ENCODE measurements around the gene C2orf42.
"Not testable (repeated sequence)": the region's sequence is repeated elsewhere in the genome, so short reads cannot be mapped to it uniquely, and the experiment has no call there.

The C2orf42 gene

DNA sequence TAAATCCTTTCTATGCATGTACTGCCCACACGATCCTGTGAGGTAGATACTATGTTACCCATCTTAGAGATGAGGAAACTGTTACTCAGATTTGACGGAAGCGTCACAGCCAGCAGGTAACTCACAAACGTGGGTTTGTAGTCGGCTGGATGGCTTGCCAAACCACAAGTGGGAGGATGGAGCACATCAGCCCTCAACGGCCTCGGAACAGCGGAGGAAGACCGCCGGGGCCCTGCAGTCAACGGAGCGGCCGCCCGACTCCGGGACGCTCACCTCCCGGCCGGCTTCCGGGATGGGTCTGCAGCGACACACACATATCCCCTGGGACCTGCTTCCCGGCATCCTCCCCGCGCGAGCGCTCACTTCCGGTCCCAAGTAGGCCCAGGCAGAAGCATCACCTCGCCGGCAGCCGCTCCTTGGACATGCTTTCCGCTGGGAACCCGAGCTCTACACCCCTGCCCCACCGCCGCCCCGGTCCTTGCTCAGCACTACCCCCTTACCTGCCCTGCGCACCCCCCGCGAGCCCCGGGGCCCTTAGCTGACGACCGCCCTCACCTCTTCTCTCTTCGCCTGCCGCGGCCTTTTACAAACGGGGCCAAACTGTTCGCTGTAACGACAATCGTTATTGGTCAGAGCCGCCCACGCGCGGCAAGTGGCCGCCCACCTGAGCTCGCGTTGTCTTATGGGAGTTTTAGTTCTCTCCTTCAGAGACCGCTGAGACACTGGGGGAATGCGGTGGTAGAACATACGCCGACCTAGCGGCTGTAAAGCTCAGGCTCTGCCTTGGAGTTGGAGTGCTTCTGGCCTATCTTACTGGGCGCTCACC is at the start of gene C2orf42:
Gene C2orf42, minus strand, starts transcription at position 602 of the 826 bp plus-strand sequence. CDS start 9,034 bp downstream, outside the sequence.
- DNase-seq: peak; percentile 97

DNA sequence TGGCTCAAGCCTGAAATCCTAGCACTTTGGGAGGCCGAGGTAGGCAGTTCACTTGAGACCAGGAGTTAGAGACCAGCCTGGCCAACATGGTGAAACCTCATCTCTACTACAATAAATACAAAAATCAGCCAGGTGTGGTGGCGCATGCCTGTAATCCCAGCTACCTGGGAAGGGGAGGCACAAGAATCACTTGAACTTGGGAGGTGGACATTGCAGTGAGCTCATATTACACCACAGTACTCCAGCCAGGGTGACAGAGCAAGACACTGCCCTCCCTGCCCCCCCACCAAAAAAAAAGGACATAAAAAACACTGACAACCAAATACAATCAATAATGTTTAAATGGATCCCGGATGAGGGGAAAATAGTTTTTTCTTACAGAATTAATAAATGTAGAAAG is 49.8 kb upstream of the C2orf42 start:
- no peak for DNase-seq

DNA sequence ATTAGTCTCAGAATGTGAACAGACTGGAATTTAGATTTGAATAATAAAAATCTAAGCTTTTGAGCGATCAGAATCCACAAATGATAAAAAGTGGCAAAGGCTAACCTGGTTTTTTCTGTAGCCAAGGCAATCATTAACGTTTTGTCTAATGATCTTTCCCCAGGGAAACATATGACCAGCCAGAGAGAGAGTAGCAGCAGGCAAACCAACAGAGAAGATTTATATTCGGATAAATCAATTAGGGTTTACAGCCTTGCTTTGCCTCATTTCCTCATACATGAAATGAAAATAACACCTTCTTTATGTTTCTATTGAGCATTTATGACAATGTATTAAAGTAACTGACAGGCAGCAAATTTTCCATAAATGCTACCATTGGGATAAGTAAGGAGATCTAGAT is 43.1 kb upstream of the C2orf42 start:
- DNase-seq: no peak

DNA sequence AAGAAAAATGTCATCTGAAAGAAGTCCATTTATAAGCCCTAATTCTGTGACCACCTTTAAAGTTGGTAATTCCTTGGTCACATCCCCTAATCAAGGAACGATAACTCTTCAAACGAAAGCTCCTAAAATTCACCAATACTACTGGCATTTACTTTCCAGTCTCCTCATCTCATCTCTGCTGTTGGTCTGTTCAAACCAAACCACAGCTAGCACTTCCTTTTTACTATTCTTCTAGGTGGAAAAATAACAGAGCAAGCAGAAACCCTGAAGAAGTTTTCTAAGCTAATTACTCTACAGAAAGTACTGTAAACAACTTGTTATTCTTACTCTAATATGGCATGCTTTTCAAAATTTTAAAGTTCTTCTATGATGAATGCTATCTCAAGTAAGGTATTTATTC is 36.0 kb upstream of the C2orf42 start:
- DNase-seq: no peak

DNA sequence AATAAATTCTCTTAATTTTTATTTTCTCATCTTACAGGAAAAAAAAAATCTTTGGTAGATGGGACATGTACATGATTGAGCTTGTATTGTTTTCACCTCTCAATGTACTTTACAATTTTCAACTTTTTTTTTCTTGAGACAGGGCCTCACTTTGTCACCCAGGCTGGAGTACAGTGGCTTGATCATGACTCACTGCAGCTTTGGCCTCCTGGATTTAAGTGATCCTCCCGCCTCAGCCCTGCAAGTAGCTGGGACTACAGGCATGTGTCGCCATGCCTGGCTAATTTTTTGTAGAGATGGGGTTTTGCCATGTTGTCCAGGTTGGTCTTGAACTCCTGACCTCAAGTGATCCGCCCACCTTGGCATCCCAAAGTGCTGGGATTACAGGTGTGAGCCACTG is 32.5 kb upstream of the C2orf42 start:
- not testable (repeated sequence) for DNase-seq

DNA sequence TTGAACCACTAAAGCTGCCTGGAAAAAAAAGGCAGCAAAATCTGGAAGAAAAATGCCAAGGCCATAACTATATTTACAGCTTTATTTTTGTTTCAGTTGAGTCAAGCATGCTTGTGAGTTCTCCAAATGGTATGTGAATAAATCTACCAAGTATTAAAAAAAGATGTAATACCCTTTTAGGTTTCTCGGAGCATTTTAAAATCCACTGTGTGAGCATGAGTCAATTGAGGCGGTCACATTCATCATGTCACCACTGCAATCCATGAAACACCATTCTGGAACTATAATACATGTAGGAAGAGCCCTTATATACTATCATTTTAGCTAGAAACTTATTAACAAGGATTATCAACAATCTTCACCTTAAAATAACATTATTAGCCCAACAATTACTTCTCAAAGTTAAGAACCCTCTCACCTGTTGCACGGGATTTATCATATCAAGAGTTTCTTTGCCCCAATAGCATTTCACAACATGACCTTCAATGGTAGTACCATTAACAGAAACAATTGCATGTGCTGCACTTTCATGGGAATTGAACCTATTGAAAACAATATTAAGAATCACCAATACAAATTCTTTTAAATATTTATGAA is 24.2 kb upstream of the C2orf42 start:
- no peak for DNase-seq

DNA sequence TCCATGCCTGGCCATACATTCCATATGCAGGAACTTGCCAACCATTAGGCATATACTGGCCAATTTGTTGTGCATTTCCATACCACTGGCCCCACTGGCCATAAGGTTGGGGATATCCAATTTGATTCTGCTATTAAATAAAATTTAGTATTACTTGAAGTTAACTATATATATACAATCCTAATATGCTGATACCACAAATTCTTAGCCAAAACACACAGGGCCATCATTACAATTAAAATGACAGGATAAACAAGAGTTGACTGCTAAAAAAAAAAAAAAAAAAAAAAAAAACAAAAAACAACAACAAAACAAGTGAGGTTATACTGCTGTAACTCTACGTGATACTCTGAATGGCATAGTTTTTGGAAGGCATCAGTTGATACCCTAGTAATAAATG is 23.5 kb upstream of the C2orf42 start:
- no peak for DNase-seq

DNA sequence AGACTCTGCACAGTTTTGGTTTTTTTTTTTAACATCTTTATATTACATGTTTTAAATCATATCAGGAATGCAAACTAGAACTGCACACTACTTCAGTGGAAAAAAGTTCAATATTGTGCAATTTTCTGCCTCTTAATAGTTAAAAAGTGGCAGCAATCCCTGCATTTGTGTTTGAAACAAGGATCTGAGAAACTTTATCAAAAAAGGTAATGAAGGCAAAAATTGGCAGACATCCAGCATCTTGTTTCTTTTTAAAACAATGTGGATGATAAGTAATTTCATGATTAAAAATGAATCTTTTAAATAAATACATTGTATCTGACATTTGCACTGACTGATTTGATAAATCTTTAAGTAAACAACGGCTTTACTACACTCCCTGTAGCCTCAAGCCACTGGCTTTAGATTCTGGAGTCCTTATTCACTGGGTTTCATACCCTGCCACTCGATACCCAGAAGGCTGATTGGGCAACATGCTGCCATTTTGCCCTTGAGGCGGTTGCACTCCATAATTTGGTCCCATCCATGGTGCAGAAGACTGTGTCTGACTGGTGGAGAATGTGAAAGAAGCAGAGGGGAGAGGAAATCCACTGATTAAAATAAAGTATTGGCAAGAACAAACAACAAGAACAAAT is 21.6 kb upstream of the C2orf42 start:
- DNase-seq: no peak

DNA sequence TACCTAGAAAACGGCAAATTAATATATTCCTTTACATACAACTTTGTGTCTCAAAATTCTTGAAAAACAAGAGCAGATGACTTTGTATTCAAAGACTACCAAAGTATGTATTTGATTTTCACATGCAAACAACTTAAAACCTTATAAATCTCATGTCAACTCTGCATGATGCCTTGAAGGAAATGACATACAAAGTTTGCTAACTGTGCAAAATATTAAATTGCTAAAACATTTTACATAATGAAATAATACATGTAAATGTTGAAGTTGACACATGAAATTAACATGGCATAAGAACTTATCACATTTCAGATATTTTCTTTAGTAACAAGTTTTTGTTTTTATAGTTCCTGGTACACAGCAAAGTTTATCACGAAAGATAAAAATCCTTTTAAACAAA is 20.8 kb upstream of the C2orf42 start:
- DNase-seq: no peak

DNA sequence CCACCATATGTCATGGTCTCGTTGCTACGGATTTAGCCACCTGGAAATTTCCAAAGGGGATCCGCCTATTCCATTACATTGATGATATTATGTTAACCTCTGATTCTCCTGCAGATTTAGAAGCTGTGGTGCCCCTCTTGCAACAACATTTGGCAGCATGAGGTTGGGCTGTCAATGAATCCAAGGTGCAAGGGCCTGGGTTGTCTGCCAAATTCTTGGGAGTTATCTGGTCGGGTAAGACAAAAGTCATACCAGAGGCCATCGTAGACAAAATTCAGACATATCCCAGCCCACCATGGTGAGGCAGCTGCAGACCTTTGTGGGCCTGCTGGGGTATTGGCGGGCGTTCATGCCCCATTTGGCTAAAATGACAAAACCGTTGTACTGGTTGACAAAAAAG is 13.6 kb upstream of the C2orf42 start:
- DNase-seq: no peak

DNA sequence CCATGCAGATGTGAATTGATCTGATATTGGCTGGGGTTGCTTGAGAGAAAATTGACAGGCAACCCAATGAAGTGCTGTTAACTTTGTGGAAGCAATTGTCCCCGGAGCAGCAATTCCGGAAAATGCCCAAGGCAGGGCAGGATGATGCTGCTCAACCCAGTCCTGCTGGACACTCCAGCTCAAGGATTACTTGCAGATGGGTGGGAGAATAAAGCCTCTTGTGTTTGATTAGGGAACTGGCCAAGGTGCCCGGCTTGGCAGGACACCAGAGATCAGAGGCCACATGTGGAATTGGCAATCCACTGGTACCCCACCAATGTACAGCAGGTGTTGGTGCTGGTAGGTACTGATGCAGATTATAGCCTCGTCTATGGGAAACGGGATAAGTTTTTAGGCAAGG is 12.3 kb upstream of the C2orf42 start:
- DNase-seq: no peak

DNA sequence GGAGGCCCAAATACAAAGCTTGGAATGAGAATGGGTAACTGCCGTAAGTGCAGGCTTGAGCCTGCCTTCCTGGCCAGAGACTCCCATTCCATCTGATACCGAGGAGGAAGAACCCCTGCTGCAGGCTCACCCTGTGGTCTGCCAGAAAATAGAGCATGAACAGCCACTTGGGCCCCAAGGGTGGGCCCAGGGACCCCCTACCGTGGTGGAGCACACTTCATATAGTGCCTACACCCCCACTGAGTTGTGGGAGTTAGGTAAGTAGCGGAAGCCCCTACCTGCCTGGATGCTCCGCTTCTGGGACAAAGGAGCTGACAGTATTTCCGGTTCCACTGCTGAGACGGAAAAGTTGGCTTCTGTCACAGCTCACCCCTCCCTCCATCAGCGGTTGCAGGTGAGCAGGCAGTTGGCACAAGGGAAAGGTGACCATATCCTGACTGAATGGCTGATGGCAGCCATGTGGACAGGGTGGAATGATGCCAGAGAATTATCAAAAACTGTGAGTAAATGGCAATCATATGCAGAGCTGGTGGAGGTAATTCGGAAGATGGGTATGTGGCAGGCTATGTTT is 11.5 kb upstream of the C2orf42 start:
- DNase-seq: no peak

DNA sequence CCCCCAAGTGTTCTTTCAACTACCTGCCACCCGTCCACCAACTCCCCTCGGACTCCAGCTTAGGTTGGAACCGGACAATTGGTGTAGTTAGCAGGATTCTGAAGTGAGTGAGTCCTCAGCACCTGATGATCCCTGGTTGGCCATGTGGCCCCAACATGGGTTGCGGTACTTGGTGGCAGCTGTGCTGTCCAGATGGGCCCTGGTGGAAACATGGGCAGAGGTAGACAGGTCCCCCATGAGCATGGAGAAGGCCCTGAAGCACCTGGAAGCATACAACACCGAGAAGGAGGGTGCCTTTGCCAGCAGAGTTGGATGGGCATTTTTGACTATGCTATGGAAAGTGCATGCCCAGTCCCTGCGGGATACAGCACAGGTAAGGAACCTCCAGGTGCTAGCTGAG is 11.0 kb upstream of the C2orf42 start:
- no peak for DNase-seq

DNA sequence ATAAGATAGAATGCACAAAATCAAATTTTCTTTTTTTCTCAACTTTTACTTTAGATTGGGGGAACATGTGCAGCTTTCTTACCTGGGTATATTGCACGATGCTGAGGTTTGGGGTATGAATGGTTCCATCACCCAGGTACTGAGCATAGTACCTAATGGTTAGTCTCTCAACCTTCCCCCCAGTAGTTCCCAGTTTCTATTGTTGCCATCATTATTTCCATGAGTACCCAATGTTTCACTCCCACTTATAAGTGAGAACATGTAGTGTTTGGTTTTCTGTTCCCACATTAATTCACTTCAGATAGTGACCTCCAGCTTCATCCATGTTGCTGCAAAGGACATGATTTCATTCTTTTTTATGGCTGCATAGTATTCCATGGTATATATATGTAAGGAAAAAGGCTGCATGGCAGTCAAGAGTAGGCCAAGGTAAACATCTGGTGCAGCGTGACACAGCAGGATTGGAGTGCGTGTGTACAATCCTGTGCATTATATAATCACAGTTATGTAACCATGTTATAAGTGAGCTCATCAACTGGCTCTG is 10.5 kb upstream of the C2orf42 start:
- DNase-seq: no peak

DNA sequence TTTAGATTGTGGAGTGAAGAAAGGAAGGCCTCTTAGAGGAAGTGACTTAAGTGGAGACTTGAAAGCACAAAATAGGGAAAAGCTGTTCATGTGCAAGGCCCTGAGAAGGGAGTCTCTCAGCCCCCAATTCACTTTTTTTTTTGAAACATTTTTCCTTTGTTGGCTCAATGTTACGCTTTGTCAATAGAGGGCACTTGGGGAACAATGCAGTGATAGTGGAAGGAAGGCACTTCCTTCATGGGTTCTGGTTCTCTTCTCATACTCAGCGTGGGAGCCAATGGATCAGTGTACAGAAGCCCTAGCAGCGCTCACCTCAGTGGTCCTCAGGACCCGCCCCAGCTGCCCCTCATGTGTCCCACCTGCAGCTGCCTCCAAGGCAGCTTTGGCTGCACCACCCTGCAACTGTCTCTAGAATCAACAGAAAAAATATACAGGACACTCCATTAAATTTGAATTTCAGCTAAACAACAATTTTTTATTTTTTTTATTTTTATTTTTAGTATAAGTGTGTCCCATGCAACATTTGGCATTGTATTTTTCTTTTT is 8.6 kb upstream of the C2orf42 start:
- no peak for DNase-seq

DNA sequence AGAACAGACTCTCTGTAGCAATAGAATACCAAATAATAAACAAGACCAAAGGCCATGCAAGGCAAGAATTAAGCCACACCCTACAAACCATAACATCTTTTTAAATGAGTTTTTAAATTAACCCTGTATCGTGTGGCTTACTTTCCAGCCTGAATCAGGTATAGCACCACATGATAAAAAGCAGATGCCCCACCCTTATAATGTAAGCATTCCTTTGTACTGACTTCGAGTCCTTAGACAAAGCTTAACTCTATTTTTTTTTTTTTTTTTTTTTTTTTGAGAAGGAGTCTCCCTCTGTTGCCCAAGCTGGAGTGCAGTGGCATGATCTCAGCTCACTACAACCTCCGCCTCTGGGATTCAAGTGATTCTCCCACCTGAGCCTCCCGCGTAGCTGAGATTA is 1.7 kb upstream of the C2orf42 start:
- DNase-seq: no peak

DNA sequence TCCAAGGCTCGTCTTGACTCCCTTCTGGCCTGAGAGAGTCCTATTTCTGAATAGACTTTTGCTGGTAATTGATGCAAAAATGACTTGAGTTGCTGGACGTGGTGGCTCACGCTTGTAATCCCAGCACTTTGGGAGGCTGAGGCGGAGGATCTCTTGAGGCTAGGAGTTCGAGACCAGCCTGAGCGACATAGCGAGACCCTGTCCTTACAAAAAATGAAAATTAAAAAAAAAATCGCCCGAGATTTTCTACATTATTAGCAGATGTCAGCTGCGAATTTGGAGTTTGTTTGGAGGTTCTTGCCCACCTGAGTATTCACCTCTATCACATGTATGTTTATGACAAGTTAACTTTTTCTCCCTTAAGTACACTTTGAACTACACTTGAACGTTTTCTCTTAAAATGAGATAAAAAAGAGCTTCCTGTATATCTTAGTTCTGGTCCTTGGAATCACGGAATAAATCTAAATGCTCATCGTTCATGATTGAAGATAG is 471 bp upstream of the C2orf42 start:
- DNase-seq: no peak

DNA sequence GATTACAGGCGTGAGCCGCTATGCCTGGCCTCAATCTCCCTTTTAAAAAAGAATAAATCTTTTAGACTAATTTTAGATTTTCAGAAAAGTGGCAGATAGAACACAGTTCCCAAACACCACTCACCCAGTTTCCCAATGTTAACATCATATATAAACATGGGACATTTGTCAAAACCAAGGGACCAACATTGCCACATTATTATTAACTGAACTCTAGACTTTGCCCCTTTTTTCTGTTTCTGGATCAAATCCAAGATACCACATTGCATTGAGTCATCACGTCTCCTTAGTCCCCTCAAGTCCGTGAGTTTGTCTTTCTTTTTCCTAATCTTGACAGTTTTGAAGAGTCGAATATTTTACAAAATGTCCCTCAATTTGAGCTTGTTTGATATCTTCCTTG is 2.4 kb downstream of the C2orf42 start:
- DNase-seq: no peak

DNA sequence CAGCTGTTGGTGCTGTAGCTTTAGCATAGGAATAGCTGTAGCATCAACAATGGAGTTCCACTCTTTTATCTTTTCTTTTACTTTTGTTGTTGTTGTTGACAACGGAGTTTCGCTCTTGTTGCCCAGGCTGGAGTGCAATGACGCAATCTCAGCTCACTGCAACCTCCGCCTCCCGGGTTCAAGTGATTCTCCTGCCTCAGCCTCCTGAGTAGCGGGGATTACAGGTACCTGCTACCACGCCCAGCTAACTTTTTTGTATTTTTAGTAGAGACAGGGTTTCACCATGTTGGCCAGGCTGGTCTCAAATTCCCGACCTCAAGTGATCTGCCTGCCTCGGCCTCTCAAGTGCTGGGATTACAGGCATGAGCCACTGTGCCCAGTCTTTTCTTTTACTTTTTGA is 3.6 kb downstream of the C2orf42 start:
- not testable (repeated sequence) for DNase-seq

DNA sequence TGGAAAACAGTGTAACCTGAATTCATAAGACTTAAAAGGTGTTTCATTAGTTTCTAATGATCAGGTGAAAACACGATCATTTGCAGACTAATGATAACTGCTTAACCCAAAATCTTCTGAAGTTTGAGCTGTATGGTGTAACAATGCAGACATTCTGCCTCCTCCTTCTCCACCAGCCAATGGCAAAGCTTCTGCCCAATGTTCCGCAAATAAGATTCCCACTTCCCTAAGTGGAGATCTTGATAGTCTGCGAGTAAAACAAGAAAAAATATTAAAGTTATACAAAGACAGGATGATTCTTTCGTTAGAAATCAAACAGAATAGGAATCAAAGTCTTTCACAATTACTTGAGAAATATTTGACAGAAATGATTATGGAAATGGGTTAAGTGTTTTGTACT is 8.1 kb downstream of the C2orf42 start:
- DNase-seq: no peak

DNA sequence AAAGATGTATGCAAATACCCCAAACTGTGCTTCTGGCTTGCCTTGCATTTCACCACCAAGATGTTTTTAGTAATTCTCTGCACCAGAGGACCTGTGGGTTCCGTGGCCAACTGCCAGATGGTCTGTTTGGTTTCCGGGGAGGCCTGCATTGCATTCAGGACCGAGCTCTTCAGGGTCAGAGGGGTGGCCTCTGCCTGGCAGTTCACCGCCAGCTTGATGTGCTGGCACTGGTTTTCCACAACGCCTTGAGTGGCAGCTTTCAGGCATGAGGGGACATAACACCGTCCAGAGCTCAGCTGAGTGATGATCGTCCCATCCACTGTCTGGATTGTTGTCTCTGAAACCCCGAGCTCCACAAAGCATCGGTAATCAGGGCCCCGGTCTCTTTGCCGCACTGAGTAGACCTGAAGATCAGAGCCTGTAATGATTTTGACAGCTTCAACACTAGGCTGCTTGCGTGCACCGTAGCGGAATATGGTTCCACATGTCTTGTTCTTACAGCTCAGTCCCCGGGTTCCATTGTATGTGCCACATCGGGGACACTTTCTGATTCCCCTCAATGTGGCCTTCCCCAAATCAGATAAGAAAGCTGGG is 9.4 kb downstream of the C2orf42 start:
- no peak for DNase-seq

DNA sequence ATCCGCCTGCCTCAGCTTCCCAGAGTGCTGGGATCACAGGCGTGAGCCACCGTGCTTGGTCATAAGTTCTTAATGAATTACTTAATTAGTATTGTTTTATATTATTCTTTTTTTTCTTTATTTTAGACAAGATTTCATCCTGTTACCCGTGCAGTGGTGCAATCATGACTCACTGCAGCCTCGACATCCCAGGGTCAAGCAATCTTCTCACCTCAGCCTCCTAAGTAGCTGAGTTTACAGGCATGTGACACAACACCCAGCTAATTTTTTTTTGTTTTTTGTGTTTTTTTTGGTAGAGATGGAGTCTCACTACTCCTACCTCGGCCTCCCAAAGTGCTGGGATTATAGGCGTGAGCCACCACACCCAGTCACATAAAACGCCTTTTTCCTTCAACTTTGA is 17.3 kb downstream of the C2orf42 start:
- DNase-seq: no peak

All from CD4-positive, alpha-beta T cell treated with Interleukin-10 for 1 hour (primary cell).